Activated CD8-positive, alpha-beta memory T cell treated with anti-CD3 and anti-CD28 coated beads for 36 hours (primary cell): Measurements from ENCODE around the gene FRMD4A. TPM values are rescaled to one million over a fixed set of nuclear protein-coding genes. Genes with fewer than 3 reads are reported as not detected.
"Not testable (repeated sequence)": the region's sequence is repeated elsewhere in the genome, so short reads cannot be mapped to it uniquely, and the experiment has no call there.

Experiments used
- CTCF ChIA-PET: fragments of 350-600 bp; sonication (Branson Sonifier 250); formaldehyde crosslinking; loops from one replicate; lab custom pipeline; 2021; ENCODE audit warnings: antibody characterized with exemption; lab: Charles Lee
- POLR2A ChIA-PET: fragments of 350-600 bp; sonication (Branson Sonifier 250); formaldehyde crosslinking; loops from one replicate; lab custom pipeline; 2021; ENCODE audit warnings: antibody characterized with exemption; lab: Charles Lee
- total RNA-seq, 2 experiments: library from RNA; stranded (reverse); gene quantifications; one replicate each; pipeline ENCODE4 v1.2.3, GENCODE V29; 2021

Gene FRMD4A
- total RNA-seq, 2 experiments from 2014 or later, result 4.7 to 5.2 TPM

DNA sequence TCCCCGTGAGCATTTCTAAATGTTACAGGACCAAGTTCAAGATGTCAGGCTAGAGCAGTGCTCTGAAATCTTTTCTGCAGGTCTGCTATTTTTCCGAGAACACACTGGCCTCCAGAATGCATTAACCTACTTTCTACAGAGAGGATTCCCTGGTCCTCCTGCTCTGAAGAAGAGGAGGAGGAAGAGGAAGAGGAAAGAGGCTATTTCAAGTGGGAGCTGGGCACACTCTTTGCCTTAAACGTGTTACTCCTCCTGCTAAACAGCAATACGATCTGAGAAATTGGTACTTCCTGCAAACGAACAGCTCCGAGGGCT lies 157.4 kb downstream of the FRMD4A start:
- ChIA-PET POLR2A (no interaction called here), CTCF (no interaction called here)

GRCh38 chr10:14172336-14172950 lies 158.3 kb downstream of the FRMD4A start:
- ChIA-PET POLR2A (interaction anchor here (0.9 kb wide), 1 partner anchor 13 kb away, joined by 3 read pairs; no protein-coding TSS in a partner anchor), CTCF (no interaction called here)

- CTCF ChIA-PET, result no interaction called here
These were observed 159.4 kb downstream of the FRMD4A start for GRCh38 chr10:14171336-14171735.

GRCh38 chr10:14163377-14164086 lies 167.2 kb downstream of the FRMD4A start:
- CTCF ChIA-PET, result no interaction called here
- POLR2A ChIA-PET, result no interaction called here

More at GRCh38 chr10:14171336-14171735, 159.4 kb downstream of the FRMD4A start:
- POLR2A ChIA-PET, result no interaction called here

GRCh38 chr10:14162629-14163344 lies 167.9 kb downstream of the FRMD4A start:
- CTCF ChIA-PET, result no interaction called here
- POLR2A ChIA-PET, result no interaction called here

DNA sequence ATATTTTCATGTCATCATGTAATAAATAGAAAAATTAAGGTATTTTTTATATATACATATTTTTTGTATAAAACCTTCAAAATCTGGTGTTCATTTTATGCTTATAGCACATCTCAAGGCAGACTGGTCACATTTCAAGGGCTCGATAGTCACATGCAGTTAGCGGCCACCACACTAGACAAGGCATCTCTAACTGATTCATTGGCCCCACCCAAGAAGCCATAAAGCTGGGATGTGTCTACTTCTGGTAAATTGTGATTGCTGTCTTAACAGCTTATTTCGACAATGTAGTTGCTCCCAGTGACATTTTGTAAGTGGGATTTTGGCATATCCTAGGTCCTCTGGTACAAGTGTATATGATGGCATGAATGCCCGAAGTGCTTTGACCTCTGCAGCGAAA lies 168.7 kb downstream of the FRMD4A start:
- POLR2A ChIA-PET, result no interaction called here
- CTCF ChIA-PET, result no interaction called here

DNA sequence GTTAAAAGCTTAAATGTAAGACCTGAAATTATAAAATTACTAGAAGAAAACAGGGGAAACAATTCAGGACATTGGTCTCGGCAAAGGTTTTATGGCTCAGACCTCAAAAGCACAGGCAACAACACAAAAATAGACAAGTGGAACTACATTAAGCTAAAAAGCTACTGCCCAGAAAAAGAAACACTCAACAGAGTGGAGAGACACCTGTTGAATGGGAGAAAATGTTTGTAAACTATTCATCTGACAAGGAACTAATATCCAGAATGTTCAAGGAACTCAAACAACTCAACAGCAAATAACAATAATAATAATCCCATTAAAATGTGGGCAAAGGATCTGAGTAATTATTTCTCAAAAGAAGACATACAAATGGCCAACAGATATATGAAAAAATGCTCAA lies 170.4 kb downstream of the FRMD4A start:
- CTCF ChIA-PET, result no interaction called here
- POLR2A ChIA-PET, result no interaction called here

DNA sequence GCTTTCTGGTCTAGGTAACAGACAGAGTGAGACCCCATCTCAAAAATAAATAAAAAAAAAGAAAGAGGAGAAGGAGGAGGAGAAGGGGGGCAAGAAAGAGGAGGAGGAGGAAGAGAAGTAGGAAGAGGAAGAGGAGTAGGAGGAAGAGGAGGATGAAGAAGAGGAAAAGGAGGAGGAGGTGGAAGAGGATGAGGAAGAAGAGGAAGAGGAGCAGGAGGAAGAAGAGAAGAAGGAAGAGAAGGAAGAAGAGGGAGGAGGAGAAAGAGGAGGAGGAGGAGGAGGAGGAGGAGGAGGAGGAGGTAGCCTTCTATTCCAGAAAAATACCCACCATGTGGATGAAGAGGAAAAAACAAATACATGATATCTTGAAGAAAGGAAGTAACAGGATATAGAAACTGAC lies 172.1 kb downstream of the FRMD4A start:
- POLR2A ChIA-PET, result no interaction called here
- CTCF ChIA-PET, result no interaction called here

- ChIA-PET CTCF (no interaction called here), POLR2A (no interaction called here)
These were observed 174.6 kb downstream of the FRMD4A start for GRCh38 chr10:14156104-14156503.

- ChIA-PET CTCF (no interaction called here), POLR2A (no interaction called here)
These were observed 177.1 kb downstream of the FRMD4A start for GRCh38 chr10:14153570-14154055.

- CTCF ChIA-PET, result no interaction called here
- POLR2A ChIA-PET, result no interaction called here
These were observed 179.2 kb downstream of the FRMD4A start for GRCh38 chr10:14151571-14151970.

DNA sequence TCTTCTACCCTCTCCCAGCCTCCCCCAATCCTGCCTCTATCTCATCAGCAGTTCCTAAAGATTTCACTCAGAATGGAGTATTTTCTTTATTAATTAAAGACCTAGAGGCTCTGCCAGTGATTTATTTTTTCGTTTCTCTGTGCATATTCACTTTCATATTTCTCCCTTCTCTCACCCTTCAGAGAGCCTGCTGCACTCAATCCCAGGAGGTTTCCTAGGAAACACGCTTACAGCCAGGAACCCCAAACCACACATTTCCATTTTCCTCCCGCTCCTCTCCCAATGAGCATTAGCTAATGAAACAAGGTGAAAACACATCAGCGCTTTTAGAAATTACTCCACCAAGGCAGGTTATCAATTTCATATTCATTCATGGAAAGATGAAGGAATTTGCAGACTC lies 180.2 kb downstream of the FRMD4A start:
- CTCF ChIA-PET, result no interaction called here
- POLR2A ChIA-PET, result no interaction called here

- ChIA-PET POLR2A (no interaction called here), CTCF (no interaction called here)
These were observed 184.2 kb downstream of the FRMD4A start for GRCh38 chr10:14146501-14146900.

- ChIA-PET CTCF (no interaction called here), POLR2A (no interaction called here)
These were observed 184.7 kb downstream of the FRMD4A start for GRCh38 chr10:14146025-14146424.

DNA sequence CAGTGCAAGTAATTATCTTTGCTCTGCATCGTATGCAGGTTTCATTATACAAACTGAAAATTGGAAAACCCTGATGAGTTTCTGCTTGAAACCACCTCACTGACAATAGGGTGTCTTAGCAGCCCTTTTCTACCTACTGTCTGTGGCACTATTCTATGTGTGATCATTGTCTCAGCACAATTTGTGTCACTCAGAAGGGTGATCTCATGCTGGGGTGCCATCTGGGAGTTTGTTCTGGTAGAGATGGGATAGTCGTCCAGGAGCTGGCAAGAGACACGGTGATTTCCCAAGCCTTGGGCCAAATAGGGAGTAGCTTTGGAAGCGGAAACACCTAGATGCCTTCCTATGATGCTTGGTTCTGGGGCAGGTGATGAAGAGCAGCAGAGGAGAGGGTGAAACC lies 186.3 kb downstream of the FRMD4A start:
- POLR2A ChIA-PET, result no interaction called here
- CTCF ChIA-PET, result no interaction called here

DNA sequence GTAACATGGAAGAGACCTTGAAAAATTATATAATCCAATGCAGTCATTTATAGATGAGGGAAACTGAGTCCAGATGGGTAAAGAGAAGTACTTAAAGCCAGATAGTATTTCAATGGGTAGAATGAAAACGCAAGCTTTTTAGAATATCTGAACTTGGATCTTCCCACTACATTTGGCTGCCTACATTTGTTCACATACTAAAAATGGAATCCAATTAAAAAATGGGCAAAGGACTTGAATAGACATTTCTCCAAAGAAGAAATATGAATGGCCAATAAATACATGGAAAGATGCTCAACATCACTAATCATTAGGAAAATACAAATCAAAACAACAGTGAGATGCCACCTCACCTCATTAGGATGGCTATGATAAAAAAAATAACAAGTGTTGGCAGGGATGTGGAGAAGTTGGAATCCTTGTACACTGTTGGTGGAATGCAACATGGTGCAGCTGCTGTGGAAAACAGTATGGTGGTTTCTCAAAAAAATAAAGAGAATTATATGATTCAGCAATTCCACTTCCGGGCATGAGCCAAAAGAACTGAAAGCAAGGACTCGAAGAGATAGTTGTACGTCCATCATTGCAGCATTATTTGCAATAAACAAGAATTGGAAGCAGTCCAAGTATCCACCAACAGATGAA lies 188.0 kb downstream of the FRMD4A start:
- ChIA-PET POLR2A (no interaction called here), CTCF (interaction anchor here (0.6 kb wide), 1 partner anchor 238 kb away, joined by 3 read pairs; no protein-coding TSS in a partner anchor)

GRCh38 chr10:14141283-14141682 lies 189.4 kb downstream of the FRMD4A start:
- POLR2A ChIA-PET, result no interaction called here
- CTCF ChIA-PET, result no interaction called here

DNA sequence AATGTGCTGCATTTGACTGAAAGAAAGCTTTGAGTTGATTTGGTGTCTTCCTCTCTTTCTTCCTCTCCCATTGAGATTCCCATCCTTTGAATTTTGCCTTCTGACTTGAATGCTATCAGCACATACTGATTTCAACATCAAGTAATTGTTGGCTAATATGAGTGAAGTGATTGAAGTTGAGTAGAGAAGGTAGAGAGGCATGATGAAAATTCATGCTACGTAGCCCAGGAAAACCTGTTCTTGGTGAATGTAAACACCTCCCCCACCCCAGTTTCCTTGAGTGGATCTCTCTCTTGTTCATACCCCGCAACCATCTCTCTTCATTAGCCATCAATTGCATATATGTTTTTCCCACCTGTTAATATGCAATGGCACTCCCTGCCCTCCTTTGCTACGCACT lies 193.3 kb downstream of the FRMD4A start:
- POLR2A ChIA-PET, result no interaction called here
- CTCF ChIA-PET, result no interaction called here

GRCh38 chr10:14135196-14135595 lies 195.5 kb downstream of the FRMD4A start:
- POLR2A ChIA-PET, CTCF ChIA-PET: not testable (repeated sequence)

GRCh38 chr10:14134275-14134674 lies 196.4 kb downstream of the FRMD4A start:
- CTCF ChIA-PET, result no interaction called here

More at GRCh38 chr10:14134275-14134674, 196.4 kb downstream of the FRMD4A start:
- POLR2A ChIA-PET, result no interaction called here
